PC-9 (cell line): Measurements from ENCODE around the gene MOSPD3. TPM values are rescaled to one million over a fixed set of nuclear protein-coding genes. Genes with fewer than 3 reads are reported as not detected.

Experiments used
- BruUV-seq: library from RNA; stranded (reverse); fragments of 400-500 nt; replicated peaks from 2 replicates; lab custom pipeline; 2021; lab: Mats Ljungman, UMichigan
- CTCF ChIA-PET: fragments of 300-600 bp; sonication (Branson Sonifier 250); formaldehyde crosslinking; loops from one replicate; lab custom pipeline; 2022; ENCODE audit warnings: antibody characterized with exemption; lab: Charles Lee
- POLR2A ChIA-PET: fragments of 300-600 bp; sonication (Branson Sonifier 250); formaldehyde crosslinking; loops from one replicate; lab custom pipeline; 2022; ENCODE audit warnings: antibody characterized with exemption; ENCODE audit not compliant: unreplicated experiment; lab: Charles Lee
- DNase-seq, 2 experiments: peaks; one replicate each; pipeline versions ENCODE4 v3.0.0 to v3.0.0-alpha.2; 2015 to 2022; ENCODE audit warnings: mixed read lengths in 1 of 2
- H2AFZ ChIP-seq: fragments of 200-600 bp; sonication (generic); 2 replicates; pipeline ENCODE4 v1.8.1; 2017; ENCODE audit warnings: antibody characterized with exemption
- H3F3A ChIP-seq: fragments of 200-600 bp; sonication (generic); 2 replicates; pipeline ENCODE4 v1.8.1; 2017; ENCODE audit warnings: antibody characterized with exemption, mild to moderate bottlenecking, low read depth; ENCODE audit not compliant: insufficient read depth
- H3K27ac ChIP-seq: fragments of 200-600 bp; sonication (generic); 2 replicates; pipeline ENCODE4 v1.6.1; 2016; ENCODE audit warnings: mixed run types
- H3K27me3 ChIP-seq: fragments of 200-600 bp; sonication (generic); 2 replicates; pipeline ENCODE4 v1.6.1; 2016; ENCODE audit warnings: low read depth, mixed run types; ENCODE audit not compliant: insufficient read depth
- H3K36me3 ChIP-seq: fragments of 200-600 bp; sonication (generic); 2 replicates; pipeline ENCODE4 v1.6.1; 2016; ENCODE audit warnings: low read depth, mixed run types
- H3K4me1 ChIP-seq: fragments of 200-600 bp; sonication (generic); replicated peaks from 2 replicates; pipeline ENCODE4 v1.6.1; 2016; ENCODE audit warnings: mixed run types; ENCODE audit not compliant: insufficient read depth
- H3K4me2 ChIP-seq: fragments of 200-600 bp; sonication (generic); 2 replicates; pipeline ENCODE4 v1.6.1; 2017; ENCODE audit warnings: mixed run types
- H3K4me3 ChIP-seq: fragments of 200-600 bp; sonication (generic); 2 replicates; pipeline ENCODE4 v1.6.1; 2016; ENCODE audit warnings: mixed run types
- H3K79me2 ChIP-seq: fragments of 200-600 bp; sonication (generic); 2 replicates; pipeline ENCODE4 v1.6.1; 2017; ENCODE audit warnings: low read depth, mixed run types
- H3K9me2 ChIP-seq: fragments of 200-600 bp; sonication (generic); 2 replicates; pipeline ENCODE4 v1.8.1; 2017; ENCODE audit warnings: mild to moderate bottlenecking; ENCODE audit not compliant: insufficient read depth
- H3K9me3 ChIP-seq: fragments of 200-600 bp; sonication (generic); 2 replicates; pipeline ENCODE4 v1.8.1; 2016; ENCODE audit warnings: low read depth; ENCODE audit not compliant: insufficient read depth
- H4K20me1 ChIP-seq: fragments of 200-600 bp; sonication (generic); 2 replicates; pipeline ENCODE4 v1.8.1; 2017; ENCODE audit not compliant: insufficient read depth
- EZH2 ChIP-seq: fragments of 200-600 bp; sonication (generic); IDR thresholded peaks from 2 replicates; pipeline ENCODE4 v1.8.0; 2017; ENCODE audit warnings: antibody characterized with exemption, low read depth
- intact Hi-C: fragments of 100-400 bp; cut with micrococcal nuclease; formaldehyde crosslinking; loops from one replicate; pipeline ENCODE4 v1.10.0; 2022; ENCODE audit not compliant: unreplicated experiment
- total RNA-seq: library from RNA; stranded (reverse); gene quantifications from 2 replicates; pipeline ENCODE4 v1.2.3, GENCODE V29; 2021
- TF ChIP-seq, protein P1 (sequence below): fragments of 200-600 bp; sonication (generic); conservative IDR thresholded peaks from 2 replicates; pipeline ENCODE4 v1.6.1; 2017; ENCODE audit warnings: mixed run types, antibody characterized with exemption, mild to moderate bottlenecking, moderate library complexity

The MOSPD3 gene
- total RNA-seq, 1 experiment from 2014 or later: 38.1 TPM

- peaks cover 2% of the 10 kb centered on the region; the same call in 1 of the 2 replicates for H4K20me1 ChIP-seq
- H3K36me3 ChIP-seq: 0 out of 2 replicates have a peak, but pooled peaks cover 10% of the 10 kb centered on the region
- peak overlapping the region; percentile 85 for H3K4me2 ChIP-seq
- intact Hi-C loops: loop anchor here (5.0 to 10.0 kb wide), 3 partner anchors 107 to 500 kb away; partner anchors contain the start of genes EPHB4, GIGYF1 and TRIM56
- TSS peak; percentile 51 for BruUV-seq
- peak overlapping the region; percentile 60 for H3K4me3 ChIP-seq
- no peak for TF ChIP-seq EZH2
- TF ChIP-seq, protein P1, sequence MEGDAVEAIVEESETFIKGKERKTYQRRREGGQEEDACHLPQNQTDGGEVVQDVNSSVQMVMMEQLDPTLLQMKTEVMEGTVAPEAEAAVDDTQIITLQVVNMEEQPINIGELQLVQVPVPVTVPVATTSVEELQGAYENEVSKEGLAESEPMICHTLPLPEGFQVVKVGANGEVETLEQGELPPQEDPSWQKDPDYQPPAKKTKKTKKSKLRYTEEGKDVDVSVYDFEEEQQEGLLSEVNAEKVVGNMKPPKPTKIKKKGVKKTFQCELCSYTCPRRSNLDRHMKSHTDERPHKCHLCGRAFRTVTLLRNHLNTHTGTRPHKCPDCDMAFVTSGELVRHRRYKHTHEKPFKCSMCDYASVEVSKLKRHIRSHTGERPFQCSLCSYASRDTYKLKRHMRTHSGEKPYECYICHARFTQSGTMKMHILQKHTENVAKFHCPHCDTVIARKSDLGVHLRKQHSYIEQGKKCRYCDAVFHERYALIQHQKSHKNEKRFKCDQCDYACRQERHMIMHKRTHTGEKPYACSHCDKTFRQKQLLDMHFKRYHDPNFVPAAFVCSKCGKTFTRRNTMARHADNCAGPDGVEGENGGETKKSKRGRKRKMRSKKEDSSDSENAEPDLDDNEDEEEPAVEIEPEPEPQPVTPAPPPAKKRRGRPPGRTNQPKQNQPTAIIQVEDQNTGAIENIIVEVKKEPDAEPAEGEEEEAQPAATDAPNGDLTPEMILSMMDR: no peak
- H3K27me3 ChIP-seq: no peaks in the 10 kb centered on the region
- no peaks in the 10 kb centered on the region for H3K9me3 ChIP-seq
- CTCF ChIA-PET: interaction anchor here (0.6 to 1.7 kb wide), 2 partner anchors 27 to 121 kb away, joined by 4 to 7 read pairs; partner anchors contain the start of gene POP7
- peaks cover 19% of the 10 kb centered on the region for H3K4me1 ChIP-seq
- POLR2A ChIA-PET: interaction anchor here (0.6 to 2.6 kb wide), 11 partner anchors 14 to 532 kb away, joined by 3 to 53 read pairs (median 6); partner anchors contain the start of genes MOSPD3, SLC12A9 and ZCWPW1
- H3F3A ChIP-seq: peaks cover 23% of the 10 kb centered on the region
- peak overlapping the region; percentile 66 for H2AFZ ChIP-seq
- peak overlapping the region; percentile 75 for H3K27ac ChIP-seq
- DNase-seq: peak; percentile 79 to 91
- H3K9me2 ChIP-seq: no peaks in the 10 kb centered on the region
- H3K79me2 ChIP-seq: peaks cover 29% of the 10 kb centered on the region
Measured at GRCh38 chr7:100584683-100585510, 27.4 kb upstream of the MOSPD3 start.

DNA sequence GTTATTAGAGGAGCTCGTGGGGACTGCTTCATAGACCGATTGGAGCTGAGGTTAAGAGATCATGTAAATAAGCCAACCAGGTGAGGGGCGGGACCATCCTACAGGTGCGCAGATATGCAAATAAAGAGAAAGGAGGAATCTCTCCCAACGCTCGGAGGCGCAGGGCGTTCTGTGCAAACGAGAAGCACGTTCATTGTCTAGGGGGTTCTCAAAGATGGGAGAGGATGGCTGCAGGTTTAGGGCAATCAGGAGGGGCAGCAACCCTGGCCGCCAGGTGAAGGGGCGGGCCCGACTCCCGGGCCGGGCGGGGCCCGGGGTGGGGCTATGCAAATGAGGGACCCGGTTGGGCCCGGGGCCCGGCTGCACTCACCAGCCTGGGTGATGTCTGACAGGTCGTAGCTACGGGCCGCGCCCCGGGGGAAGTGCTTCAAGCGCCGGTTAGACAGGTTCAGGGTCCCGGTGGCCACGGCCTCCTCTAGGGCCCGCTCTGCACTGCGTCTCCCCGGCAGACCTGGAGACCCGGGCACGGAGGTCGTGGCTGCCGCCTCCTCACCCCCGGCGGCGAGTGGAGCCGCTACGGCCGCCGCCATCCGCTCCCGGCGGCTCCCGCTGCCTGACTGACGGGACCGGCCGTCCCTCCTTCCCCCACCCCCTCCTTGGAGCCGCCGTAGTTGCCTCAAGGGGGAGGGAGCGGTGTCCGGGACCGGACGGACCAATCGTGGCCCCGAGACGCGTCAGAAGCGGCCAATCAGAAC is 26.7 kb upstream of the MOSPD3 start, which contains the start of gene LRCH4:
TSS of gene LRCH4 (minus strand) at position 619 of the 755 bp plus-strand sequence. CDS start at position 590, 29 bp downstream.
- intact Hi-C loops: loop anchor here (1.0 to 10.0 kb wide), 6 partner anchors 19 to 499 kb away; partner anchors contain the start of genes EPHB4, GNB2, MOSPD3 and TRIM56
- H3F3A ChIP-seq: peaks cover 23% of the 10 kb centered on the region
- H4K20me1 ChIP-seq: peaks cover 2% of the 10 kb centered on the region; the same call in 1 of the 2 replicates
- TF ChIP-seq, protein P1: no peak
- TF ChIP-seq EZH2: no peak
- H3K79me2 ChIP-seq: peaks cover 29% of the 10 kb centered on the region
- H3K27ac ChIP-seq: peak within 1 kb of the TSS; percentile 75
- H3K36me3 ChIP-seq: 0 out of 2 replicates have a peak, but pooled peaks cover 7% of the 10 kb centered on the region
- H3K9me2 ChIP-seq: no peaks in the 10 kb centered on the region
- peak within 1 kb of the TSS; percentile 88 for H3K4me2 ChIP-seq
- ChIA-PET POLR2A (interaction anchor here (0.5 to 2.6 kb wide), 22 partner anchors 11 to 434 kb away, joined by 3 to 25 read pairs (median 4); partner anchors contain the start of genes MOSPD3, MUC17, POP7 and SLC12A9), CTCF (interaction anchor here (0.9 to 1.7 kb wide), 4 partner anchors 44 to 139 kb away, joined by 3 to 7 read pairs (median 3); partner anchors contain the start of gene POP7)
- no TSS peak for BruUV-seq
- peak; percentile 67 to 85 for DNase-seq
- H3K4me1 ChIP-seq: peaks cover 19% of the 10 kb centered on the region
- H3K4me3 ChIP-seq: peak within 1 kb of the TSS; percentile 60
- H3K9me3 ChIP-seq: no peaks in the 10 kb centered on the region
- H2AFZ ChIP-seq: peak within 1 kb of the TSS; percentile 81
- H3K27me3 ChIP-seq: no peaks in the 10 kb centered on the region
